ENCODE measurements around the gene TOM1L2.

TOM1L2 gene

GRCh38 chr17:17871913-17872312 lies 100.3 kb downstream of the TOM1L2 start:
- no peak for DNase-seq

- no peak for DNase-seq
These were observed 102.0 kb downstream of the TOM1L2 start for GRCh38 chr17:17870247-17870646.

GRCh38 chr17:17868641-17869522 lies 103.3 kb downstream of the TOM1L2 start:
- no peak for DNase-seq

GRCh38 chr17:17866897-17867296 lies 105.3 kb downstream of the TOM1L2 start:
- no peak for DNase-seq

GRCh38 chr17:17866425-17866824 lies 105.8 kb downstream of the TOM1L2 start:
- DNase-seq, result no peak

GRCh38 chr17:17865035-17865434 lies 107.2 kb downstream of the TOM1L2 start:
- DNase-seq, result no peak

- DNase-seq, result no peak
These were observed 111.5 kb downstream of the TOM1L2 start for GRCh38 chr17:17860766-17861107.

- DNase-seq, result peak; percentile 66
These were observed 112.1 kb downstream of the TOM1L2 start for GRCh38 chr17:17859909-17860765.

GRCh38 chr17:17857496-17857895 lies 114.7 kb downstream of the TOM1L2 start:
- DNase-seq, result no peak

- no peak for DNase-seq
These were observed 115.8 kb downstream of the TOM1L2 start for GRCh38 chr17:17856386-17856785.

GRCh38 chr17:17855976-17856375 lies 116.2 kb downstream of the TOM1L2 start:
- no peak for DNase-seq

- DNase-seq, result peak; percentile 59
These were observed 118.3 kb downstream of the TOM1L2 start for GRCh38 chr17:17853811-17854447.

GRCh38 chr17:17852930-17853329 lies 119.3 kb downstream of the TOM1L2 start:
- DNase-seq, result no peak

- DNase-seq, result no peak
These were observed 120.8 kb downstream of the TOM1L2 start for GRCh38 chr17:17851103-17852002.

- DNase-seq, result peak; percentile 55
These were observed 122.3 kb downstream of the TOM1L2 start for GRCh38 chr17:17849845-17850373.

- DNase-seq, result peak; percentile 80
These were observed 122.9 kb downstream of the TOM1L2 start for GRCh38 chr17:17849147-17849820.

- no peak for DNase-seq
These were observed 123.7 kb downstream of the TOM1L2 start for GRCh38 chr17:17848311-17849082.

- no peak for DNase-seq
These were observed 124.5 kb downstream of the TOM1L2 start for GRCh38 chr17:17847726-17848125.

GRCh38 chr17:17847118-17847689 lies 125.0 kb downstream of the TOM1L2 start:
- no peak for DNase-seq

GRCh38 chr17:17846645-17847044 lies 125.6 kb downstream of the TOM1L2 start:
- no peak for DNase-seq

All from activated naive CD4-positive, alpha-beta T cell treated with anti-CD3 and anti-CD28 coated beads, Interleukin-2, amount 50 U/mL, for 16 hours (primary cell).